Lower leg skin (tissue), 3 donors: ENCODE measurements around the gene HOXA5.

Experiments
- CTCF ChIP-seq, 3 donors: fragments of 450-650 bp; IDR thresholded peaks; one replicate each; pipeline ENCODE4 v1.5.1; 2016; ENCODE audit warnings: antibody characterized with exemption in 3 of 3, mild to moderate bottlenecking in 3 of 3, moderate library complexity in 2 of 3
- POLR2A ChIP-seq, 2 donors: fragments of 450-650 bp; IDR thresholded peaks; one replicate each; pipeline ENCODE4 v1.6.1; 2016 to 2017; ENCODE audit warnings: antibody characterized with exemption in 2 of 2, mild to moderate bottlenecking in 1 of 2, moderate library complexity in 1 of 2

- no peak for TF ChIP-seq CTCF (IDR thresholded peaks at IDR 0.05)
- TF ChIP-seq POLR2A (IDR thresholded peaks at IDR 0.05): no peak
These were observed 31.6 kb upstream of the HOXA5 start for GRCh38 chr7:27174874-27175625.
